ENCODE measurements around the gene ATP2A3. TPM values are rescaled to one million over a fixed set of nuclear protein-coding genes. Genes with fewer than 3 reads are reported as not detected.

Gene ATP2A3
- total and polyA plus RNA-seq, 2 donors (not counting 3 experiments of a cell fraction or from before 2014, with no cell fraction given), result 0.37 to 0.55 TPM

DNA sequence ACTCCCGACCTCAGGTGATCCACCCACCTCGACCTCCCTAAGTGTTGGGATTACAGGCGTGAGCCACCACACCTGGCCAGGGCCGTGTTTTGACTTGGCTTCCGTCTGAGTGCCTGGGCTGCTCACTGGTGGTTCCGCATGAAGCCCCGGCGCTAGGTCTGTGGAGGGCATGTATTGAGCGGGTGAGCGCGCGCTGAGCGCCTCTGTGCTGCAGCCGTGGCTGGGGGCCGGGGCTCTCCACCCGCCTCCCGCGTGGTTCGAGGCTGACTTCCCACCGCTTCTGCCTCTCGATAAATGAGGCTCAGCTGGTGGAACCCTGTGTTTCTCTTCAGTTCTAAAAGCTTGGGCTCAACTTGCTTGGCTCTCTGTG lies 38.9 kb upstream of the ATP2A3 start:
- H4K20me1 ChIP-seq (replicated peaks; ENCODE audit: control insufficient read depth, extremely low read depth, insufficient read depth, low read length), result no peaks in the 10 kb centered on the region
- H2AFZ ChIP-seq (ENCODE audit: low read depth, low read length), result no peak overlapping the region
- H3K27ac ChIP-seq (ENCODE audit: insufficient read depth, low read depth, low read length), result no peak overlapping the region
- no peak overlapping the region for H3K4me2 ChIP-seq (ENCODE audit: insufficient read depth, low read length)
- intact Hi-C loops (cut with micrococcal nuclease), result no loop called here
- CTCF ChIA-PET, result interaction anchor here (1.2 to 7.3 kb wide), 6 partner anchors 15 to 90 kb away, joined by 3 to 84 read pairs (median 16); partner anchors contain the start of genes ATP2A3 and P2RX1
- peaks cover 9% of the 10 kb centered on the region for H3K4me1 ChIP-seq (ENCODE audit: control insufficient read depth, extremely low read depth, insufficient read depth, low read length)
- H3K9me1 ChIP-seq (replicated peaks; ENCODE audit: control insufficient read depth, extremely low read depth, insufficient read depth, low read length), result no peaks in the 10 kb centered on the region
- TF ChIP-seq MYC (IDR thresholded peaks at IDR 0.05; ENCODE audit: low read depth, low read length), result no peak
- TF ChIP-seq, protein P1, sequence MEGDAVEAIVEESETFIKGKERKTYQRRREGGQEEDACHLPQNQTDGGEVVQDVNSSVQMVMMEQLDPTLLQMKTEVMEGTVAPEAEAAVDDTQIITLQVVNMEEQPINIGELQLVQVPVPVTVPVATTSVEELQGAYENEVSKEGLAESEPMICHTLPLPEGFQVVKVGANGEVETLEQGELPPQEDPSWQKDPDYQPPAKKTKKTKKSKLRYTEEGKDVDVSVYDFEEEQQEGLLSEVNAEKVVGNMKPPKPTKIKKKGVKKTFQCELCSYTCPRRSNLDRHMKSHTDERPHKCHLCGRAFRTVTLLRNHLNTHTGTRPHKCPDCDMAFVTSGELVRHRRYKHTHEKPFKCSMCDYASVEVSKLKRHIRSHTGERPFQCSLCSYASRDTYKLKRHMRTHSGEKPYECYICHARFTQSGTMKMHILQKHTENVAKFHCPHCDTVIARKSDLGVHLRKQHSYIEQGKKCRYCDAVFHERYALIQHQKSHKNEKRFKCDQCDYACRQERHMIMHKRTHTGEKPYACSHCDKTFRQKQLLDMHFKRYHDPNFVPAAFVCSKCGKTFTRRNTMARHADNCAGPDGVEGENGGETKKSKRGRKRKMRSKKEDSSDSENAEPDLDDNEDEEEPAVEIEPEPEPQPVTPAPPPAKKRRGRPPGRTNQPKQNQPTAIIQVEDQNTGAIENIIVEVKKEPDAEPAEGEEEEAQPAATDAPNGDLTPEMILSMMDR (IDR thresholded peaks at IDR 0.05; ENCODE audit: extremely low read depth in 1 of 2, insufficient read depth in 1 of 2, low read depth in 1 of 2, low read length in 2 of 2), result no peak
- no peak for TF ChIP-seq JUN (IDR thresholded peaks at IDR 0.05; ENCODE audit: borderline replicate concordance, insufficient read depth, insufficient read length, low read depth)
- TF ChIP-seq GATA2 (IDR thresholded peaks at IDR 0.05; ENCODE audit: insufficient read depth, insufficient read length, low read depth, low read length), result no peak
- TF ChIP-seq POLR2AphosphoS5 (IDR thresholded peaks at IDR 0.05; ENCODE audit: insufficient read depth, low read depth, low read length), result no peak
- TF ChIP-seq EZH2 (IDR thresholded peaks at IDR 0.05; ENCODE audit: borderline replicate concordance, low read depth, low read length, severe bottlenecking), result no peak
- TF ChIP-seq FOS (IDR thresholded peaks at IDR 0.05; ENCODE audit: borderline replicate concordance, insufficient read depth, low read length), result no peak
- no peak for TF ChIP-seq POLR2A (IDR thresholded peaks at IDR 0.05; ENCODE audit: low read depth, low read length)
- DNase-seq (ENCODE audit: low read depth, low spot score) (no peak), FAIRE-seq (no peak)
- H3K79me2 ChIP-seq (ENCODE audit: control insufficient read depth, insufficient read depth, low read length), result no peaks in the 10 kb centered on the region
- no peak overlapping the region for H3K9ac ChIP-seq (replicated peaks; ENCODE audit: extremely low read depth, insufficient read depth, low read length)
- dilution Hi-C loops (cut with MboI; ENCODE audit: extremely low pct_ligation_motif_present, low sequenced_read_pairs), result no loop called here
- no peaks in the 10 kb centered on the region for H3K9me3 ChIP-seq (replicated peaks; ENCODE audit: control insufficient read depth, insufficient read depth, low read length)
- H3K27me3 ChIP-seq (ENCODE audit: control insufficient read depth in 2 of 2, insufficient read depth in 2 of 2, low read length in 2 of 2), result no peaks in the 10 kb centered on the region
- peaks cover 0 to 17% of the 10 kb centered on the region in 2 experiments for H3K36me3 ChIP-seq (ENCODE audit: control insufficient read depth in 2 of 2, extremely low read depth in 1 of 2, insufficient read depth in 2 of 2, low read length in 2 of 2)
- no peak overlapping the region for H3K4me3 ChIP-seq (replicated peaks in 1 of 3; ENCODE audit: insufficient read depth in 1 of 3, low read depth in 1 of 3, low read length in 3 of 3)
- POLR2A ChIA-PET, result interaction anchor here (0.6 kb wide), 1 partner anchor 90 kb away, joined by 4 read pairs; no protein-coding TSS in a partner anchor
- no TSS peak for BruUV-seq (replicated peaks)
